HS-27A (cell line): ENCODE data around the gene SRL.

Experiments used
- DNase-seq: peaks from one replicate; pipeline ENCODE4 v3.0.0-alpha.2; 2012; ENCODE audit warnings: low read depth, missing footprints

SRL gene

GRCh38 chr16:4200781-4201137 lies 41.1 kb downstream of the SRL start:
- DNase-seq = no peak

DNA sequence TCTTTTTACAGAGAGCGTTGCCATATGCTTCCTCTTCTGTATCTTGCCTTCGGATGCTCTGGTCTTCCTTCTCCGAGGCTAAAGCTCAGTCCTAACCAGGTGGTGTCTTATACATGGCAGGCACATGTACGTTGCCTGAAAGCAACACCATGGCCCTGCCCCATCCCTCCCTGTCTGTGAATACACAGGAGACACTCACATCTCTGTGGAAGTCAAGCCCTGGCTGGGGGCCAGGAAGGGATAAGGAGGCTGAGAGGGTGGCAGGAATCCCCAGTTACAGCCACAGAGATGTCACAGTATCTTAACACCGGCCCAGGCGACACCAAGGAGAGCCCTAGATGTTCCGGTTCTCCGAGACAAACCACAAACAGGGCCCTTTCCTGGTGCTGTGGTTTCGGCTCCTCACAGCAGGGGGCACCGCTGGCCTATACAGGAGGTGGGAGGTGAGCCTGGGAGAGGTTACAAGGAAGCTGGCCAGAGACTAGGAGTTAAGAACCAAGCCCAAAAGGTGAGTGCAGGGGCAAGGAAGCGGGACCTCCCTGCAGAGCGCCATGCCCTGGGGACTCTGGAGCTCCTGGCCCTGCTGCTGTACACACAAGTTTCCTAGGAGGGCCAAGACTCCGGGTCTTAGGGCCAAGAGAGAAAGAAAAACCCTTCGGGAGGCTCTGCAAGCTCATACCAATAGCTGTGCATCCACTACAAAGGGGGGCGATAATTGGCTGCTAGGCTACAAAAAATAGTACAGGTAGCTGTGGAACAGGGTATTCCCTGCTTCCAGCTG lies 41.7 kb downstream of the SRL start:
- DNase-seq = peak; percentile 23

DNA sequence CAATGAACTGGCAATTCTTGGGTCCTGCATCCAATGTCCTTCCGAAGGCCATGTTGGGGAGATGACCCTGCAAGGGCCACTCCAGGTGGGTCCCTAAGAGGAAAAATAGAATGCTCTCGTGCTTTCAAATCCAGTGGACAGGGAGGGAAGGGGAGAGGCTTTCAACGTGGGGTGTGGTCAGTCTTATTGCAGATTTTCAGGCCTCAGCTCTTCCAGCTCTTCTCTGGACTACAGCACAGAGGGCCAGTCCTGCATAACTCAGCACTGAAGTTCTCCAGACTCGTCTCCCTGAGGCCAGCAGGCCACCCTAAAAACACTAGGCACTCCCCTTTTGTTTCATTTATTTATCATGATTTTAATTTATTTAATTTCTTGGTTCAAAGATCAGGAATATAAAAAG lies 43.1 kb downstream of the SRL start:
- DNase-seq = no peak

DNA sequence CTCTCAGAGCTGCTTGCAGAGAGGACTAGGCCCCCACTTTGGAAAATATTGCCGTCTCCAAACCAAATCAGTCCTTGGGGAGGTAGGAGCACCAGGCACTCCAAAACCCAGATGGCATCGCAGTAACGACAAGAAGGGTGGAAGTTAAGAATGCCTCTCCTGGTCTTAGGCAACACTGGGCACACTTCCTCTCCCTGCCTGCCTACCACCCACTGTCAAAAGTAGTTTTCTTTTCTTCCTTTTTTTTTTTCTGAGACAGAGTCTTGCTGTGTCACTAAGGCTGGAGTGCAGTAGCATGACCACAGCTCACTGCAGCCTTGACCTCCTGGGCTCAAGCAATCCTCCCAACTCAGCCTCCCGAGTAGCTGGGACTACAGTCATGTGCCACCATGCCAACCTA lies 47.2 kb downstream of the SRL start:
- no peak for DNase-seq

DNA sequence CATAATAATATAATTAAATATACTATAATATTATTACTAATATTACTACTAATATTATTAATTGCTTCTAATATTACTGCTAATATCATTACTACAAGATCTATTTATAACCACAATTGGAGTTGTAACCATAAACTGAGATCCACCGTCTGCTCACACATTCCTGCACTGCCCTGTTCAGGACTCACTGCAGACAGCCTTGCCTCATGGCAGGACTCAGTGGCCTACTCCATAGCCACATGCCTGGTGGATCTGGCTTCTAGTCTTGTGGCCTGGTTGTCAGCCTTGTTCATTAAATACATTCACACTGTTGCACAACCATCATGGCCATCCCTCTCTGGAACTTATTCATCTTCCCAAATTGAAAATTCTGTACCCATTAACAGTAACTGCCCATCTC lies 48.0 kb downstream of the SRL start:
- DNase-seq = no peak

DNA sequence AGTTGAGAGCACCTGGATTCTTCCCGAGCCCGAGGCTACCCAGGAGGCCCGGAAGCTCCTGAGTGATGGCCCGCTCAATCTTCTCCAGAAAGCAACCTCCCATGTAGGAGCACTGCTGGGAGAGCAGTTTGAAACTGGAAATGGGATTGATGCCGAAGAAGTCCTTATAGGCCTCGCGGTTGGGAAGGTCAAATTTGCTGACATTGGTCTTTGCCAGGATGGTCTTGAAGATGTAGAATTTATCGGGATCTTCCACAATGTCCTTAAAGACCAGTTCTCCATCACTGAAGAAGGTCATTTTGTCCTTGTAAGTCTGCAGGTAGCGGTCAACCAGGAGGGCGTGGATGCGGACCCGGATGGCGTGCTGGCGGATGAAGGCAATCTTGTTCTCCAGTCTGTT lies 49.7 kb downstream of the SRL start:
- DNase-seq = no peak

GRCh38 chr16:4190712-4191333 lies 51.1 kb downstream of the SRL start:
- no peak for DNase-seq

- no peak for DNase-seq
Measured at GRCh38 chr16:4190086-4190485, 51.8 kb downstream of the SRL start.

DNA sequence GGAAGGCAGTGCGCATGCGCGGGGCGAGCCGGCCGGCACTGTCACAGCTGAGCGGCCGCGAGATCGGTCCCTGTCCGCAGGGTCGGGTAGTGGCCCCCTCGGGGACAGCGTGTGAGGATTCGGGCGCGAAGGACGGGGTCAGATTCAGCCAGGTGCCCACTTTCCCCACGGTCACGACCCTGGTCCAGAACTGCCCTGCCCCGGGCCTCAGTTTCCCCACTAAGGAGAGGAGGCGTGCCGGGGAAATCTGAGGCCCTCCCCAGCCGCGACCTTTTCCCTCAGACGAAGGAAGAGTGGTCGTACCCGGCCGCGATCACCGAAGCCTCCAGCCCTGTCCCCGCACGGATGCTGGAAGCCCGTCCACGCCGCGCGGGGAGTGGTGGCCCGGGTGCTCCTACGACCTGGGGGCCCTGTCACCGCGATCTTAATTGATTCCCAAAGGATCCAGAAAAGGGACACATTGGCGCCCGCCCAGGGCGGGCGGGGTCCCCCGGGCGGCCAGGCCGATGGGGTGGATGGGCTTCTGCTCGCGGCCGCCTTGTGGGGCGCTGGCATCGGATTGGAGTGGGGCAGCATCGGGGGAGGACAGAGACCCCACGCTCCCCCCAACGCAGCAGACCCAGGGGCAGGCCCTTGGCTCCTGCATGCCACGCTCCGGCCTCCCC lies 57.7 kb downstream of the SRL start:
- DNase-seq = no peak

DNA sequence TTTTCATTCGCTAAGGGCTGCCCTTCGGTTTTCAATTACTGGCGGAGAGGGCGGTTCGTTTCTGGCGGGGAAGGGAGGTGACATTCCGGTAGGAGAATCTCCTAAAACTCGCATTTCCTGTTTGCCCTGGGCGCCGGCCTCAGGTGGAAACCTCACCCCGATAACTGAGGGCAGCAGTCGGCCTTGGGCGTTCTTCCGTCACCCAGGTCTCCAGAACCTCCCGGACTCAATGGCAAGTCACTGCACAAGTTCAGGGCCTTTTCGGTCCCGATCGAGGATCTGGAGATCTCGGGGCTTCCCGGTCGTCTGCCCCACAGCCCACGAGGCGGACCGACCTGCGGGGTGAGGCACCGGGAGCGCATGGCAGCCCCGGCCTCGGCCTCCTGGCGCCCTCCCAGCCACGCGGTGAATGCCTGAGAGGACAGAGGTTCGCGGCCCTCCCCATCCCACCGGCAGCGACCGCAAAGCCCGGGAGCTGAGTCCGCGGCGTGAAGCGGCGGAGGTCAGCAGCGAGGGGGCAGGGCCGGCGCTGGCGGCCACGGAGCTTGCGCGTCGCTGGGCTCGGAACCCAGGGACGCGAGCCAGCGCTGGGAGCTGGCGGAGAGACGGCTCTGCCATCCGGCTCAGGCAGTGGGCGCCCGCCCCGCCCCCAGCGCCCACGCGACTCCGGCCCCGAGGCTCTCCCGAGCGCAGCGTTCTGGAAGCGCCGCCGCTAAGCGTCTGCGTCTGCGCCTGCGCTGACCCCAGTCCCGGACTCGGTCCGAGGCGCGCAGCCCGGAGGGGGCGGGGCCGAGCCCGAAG lies 58.4 kb downstream of the SRL start:
- DNase-seq = peak; percentile 57

GRCh38 chr16:4182581-4183236 lies 59.2 kb downstream of the SRL start:
- DNase-seq = no peak

- DNase-seq = no peak
Measured at GRCh38 chr16:4180511-4180910, 61.4 kb downstream of the SRL start.

- no peak for DNase-seq
Measured at GRCh38 chr16:4179763-4180260, 62.1 kb downstream of the SRL start.

GRCh38 chr16:4179020-4179419 lies 62.9 kb downstream of the SRL start:
- no peak for DNase-seq

- DNase-seq = no peak
Measured at GRCh38 chr16:4178468-4179010, 63.3 kb downstream of the SRL start.

DNA sequence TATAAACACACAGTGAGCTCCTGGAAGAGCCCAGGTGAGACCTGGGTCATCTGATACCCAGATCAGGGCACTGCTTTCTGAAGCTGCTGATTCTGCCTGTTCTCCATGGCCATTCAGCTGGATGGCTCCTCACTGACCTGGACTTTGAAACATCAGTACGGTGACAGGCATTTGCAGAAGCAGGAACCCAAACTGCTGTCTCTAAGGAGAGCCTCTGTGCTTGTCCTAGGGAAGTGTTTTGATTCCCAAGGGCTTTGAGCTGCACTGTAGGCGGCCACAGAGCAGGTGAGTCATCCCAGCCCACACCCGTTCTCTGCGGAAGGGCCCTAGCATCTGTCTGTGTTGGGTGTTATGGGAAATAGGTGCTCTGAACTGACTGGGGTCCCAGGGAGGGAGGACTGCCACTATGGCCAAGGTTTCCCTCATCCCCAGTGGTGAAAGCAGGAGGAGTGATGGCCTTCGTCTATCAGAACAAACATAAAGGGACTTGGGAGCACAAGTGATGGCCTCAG lies 64.9 kb downstream of the SRL start:
- peak; percentile 17 for DNase-seq

GRCh38 chr16:4175849-4176248 lies 66.0 kb downstream of the SRL start:
- DNase-seq = no peak

GRCh38 chr16:4172070-4172469 lies 69.8 kb downstream of the SRL start:
- DNase-seq = no peak

DNA sequence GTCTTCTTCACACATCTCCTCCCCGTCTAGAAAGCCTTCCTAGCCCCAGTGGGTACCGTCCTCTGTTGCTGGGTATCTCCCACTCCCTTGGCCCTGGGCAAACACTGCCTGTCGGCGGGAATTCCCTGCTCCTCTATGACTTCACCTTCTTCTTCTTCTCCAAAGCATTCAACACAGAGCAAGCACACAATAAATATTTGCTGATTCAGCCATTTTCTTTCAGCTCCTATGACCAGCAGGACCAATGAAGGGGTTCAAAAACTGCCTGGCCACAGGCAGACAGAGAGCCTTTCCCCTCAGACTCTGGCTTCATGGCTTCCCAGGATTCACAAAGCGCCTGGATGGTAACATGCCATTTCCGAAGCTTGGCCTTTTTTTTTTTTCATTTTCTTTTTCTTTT lies 72.5 kb downstream of the SRL start:
- DNase-seq = no peak

- DNase-seq = no peak
Measured at GRCh38 chr16:4166821-4167220, 75.1 kb downstream of the SRL start.

- DNase-seq = no peak
Measured at GRCh38 chr16:4160658-4161430, 81.0 kb downstream of the SRL start.
